PC-9 (cell line): ENCODE measurements around the gene PTGR1. TPM values are rescaled to one million over a fixed set of nuclear protein-coding genes. Genes with fewer than 3 reads are reported as not detected.

Source experiments
- BruUV-seq: library from RNA; stranded (reverse); fragments of 400-500 nt; replicated peaks from 2 replicates; lab custom pipeline; 2021; lab: Mats Ljungman, UMichigan
- CTCF ChIA-PET: fragments of 300-600 bp; sonication (Branson Sonifier 250); formaldehyde crosslinking; loops from one replicate; lab custom pipeline; 2022; ENCODE audit warnings: antibody characterized with exemption; lab: Charles Lee
- POLR2A ChIA-PET: fragments of 300-600 bp; sonication (Branson Sonifier 250); formaldehyde crosslinking; loops from one replicate; lab custom pipeline; 2022; ENCODE audit warnings: antibody characterized with exemption; ENCODE audit not compliant: unreplicated experiment; lab: Charles Lee
- DNase-seq, 2 experiments: peaks; one replicate each; pipeline versions ENCODE4 v3.0.0 to v3.0.0-alpha.2; 2015 to 2022; ENCODE audit warnings: mixed read lengths in 1 of 2
- H2AFZ ChIP-seq: fragments of 200-600 bp; sonication (generic); 2 replicates; pipeline ENCODE4 v1.8.1; 2017; ENCODE audit warnings: antibody characterized with exemption
- H3F3A ChIP-seq: fragments of 200-600 bp; sonication (generic); 2 replicates; pipeline ENCODE4 v1.8.1; 2017; ENCODE audit warnings: antibody characterized with exemption, mild to moderate bottlenecking, low read depth; ENCODE audit not compliant: insufficient read depth
- H3K27ac ChIP-seq: fragments of 200-600 bp; sonication (generic); 2 replicates; pipeline ENCODE4 v1.6.1; 2016; ENCODE audit warnings: mixed run types
- H3K27me3 ChIP-seq: fragments of 200-600 bp; sonication (generic); 2 replicates; pipeline ENCODE4 v1.6.1; 2016; ENCODE audit warnings: low read depth, mixed run types; ENCODE audit not compliant: insufficient read depth
- H3K36me3 ChIP-seq: fragments of 200-600 bp; sonication (generic); 2 replicates; pipeline ENCODE4 v1.6.1; 2016; ENCODE audit warnings: low read depth, mixed run types
- H3K4me1 ChIP-seq: fragments of 200-600 bp; sonication (generic); replicated peaks from 2 replicates; pipeline ENCODE4 v1.6.1; 2016; ENCODE audit warnings: mixed run types; ENCODE audit not compliant: insufficient read depth
- H3K4me2 ChIP-seq: fragments of 200-600 bp; sonication (generic); 2 replicates; pipeline ENCODE4 v1.6.1; 2017; ENCODE audit warnings: mixed run types
- H3K4me3 ChIP-seq: fragments of 200-600 bp; sonication (generic); 2 replicates; pipeline ENCODE4 v1.6.1; 2016; ENCODE audit warnings: mixed run types
- H3K79me2 ChIP-seq: fragments of 200-600 bp; sonication (generic); 2 replicates; pipeline ENCODE4 v1.6.1; 2017; ENCODE audit warnings: low read depth, mixed run types
- H3K9me2 ChIP-seq: fragments of 200-600 bp; sonication (generic); 2 replicates; pipeline ENCODE4 v1.8.1; 2017; ENCODE audit warnings: mild to moderate bottlenecking; ENCODE audit not compliant: insufficient read depth
- H3K9me3 ChIP-seq: fragments of 200-600 bp; sonication (generic); 2 replicates; pipeline ENCODE4 v1.8.1; 2016; ENCODE audit warnings: low read depth; ENCODE audit not compliant: insufficient read depth
- H4K20me1 ChIP-seq: fragments of 200-600 bp; sonication (generic); 2 replicates; pipeline ENCODE4 v1.8.1; 2017; ENCODE audit not compliant: insufficient read depth
- CTCF ChIP-seq: fragments of 200-600 bp; sonication (generic); conservative IDR thresholded peaks from 2 replicates; pipeline ENCODE4 v1.6.1; 2017; ENCODE audit warnings: mixed run types, antibody characterized with exemption, mild to moderate bottlenecking, moderate library complexity
- EZH2 ChIP-seq: fragments of 200-600 bp; sonication (generic); IDR thresholded peaks from 2 replicates; pipeline ENCODE4 v1.8.0; 2017; ENCODE audit warnings: antibody characterized with exemption, low read depth
- intact Hi-C: fragments of 100-400 bp; cut with micrococcal nuclease; formaldehyde crosslinking; loops from one replicate; pipeline ENCODE4 v1.10.0; 2022; ENCODE audit not compliant: unreplicated experiment
- total RNA-seq: library from RNA; stranded (reverse); gene quantifications from 2 replicates; pipeline ENCODE4 v1.2.3, GENCODE V29; 2021

The PTGR1 gene
- total RNA-seq, 1 experiment from 2014 or later = 635 TPM

GRCh38 chr9:111615928-111616327 lies 16.5 kb upstream of the PTGR1 start:
- POLR2A ChIA-PET = interaction anchor here (0.6 to 0.7 kb wide), 3 partner anchors 11 to 426 kb away, joined by 3 to 4 read pairs (median 3); partner anchors contain the start of gene DNAJC25
- TF ChIP-seq EZH2 (no peak), CTCF (no peak)
- Histone ChIP-seq H3K4me2 (no peak overlapping the region), H3K27ac (no peak overlapping the region), H3K4me3 (no peak overlapping the region), H3K27me3 (no peaks in the 10 kb centered on the region), H3F3A (peaks cover 10% of the 10 kb centered on the region; the same call in 1 of the 2 replicates), H3K9me2 (no peaks in the 10 kb centered on the region), H3K9me3 (no peaks in the 10 kb centered on the region), H2AFZ (no peak overlapping the region), H3K79me2 (no peaks in the 10 kb centered on the region), H3K36me3 (no peaks in the 10 kb centered on the region), H4K20me1 (no peaks in the 10 kb centered on the region), H3K4me1 (peaks cover 14% of the 10 kb centered on the region)
- CTCF ChIA-PET = interaction anchor here (0.6 kb wide), 1 partner anchor 260 kb away, joined by 3 read pairs; no protein-coding TSS in a partner anchor
- DNase-seq = no peak
- no TSS peak for BruUV-seq
- intact Hi-C loops = no loop called here

GRCh38 chr9:111613436-111614040 lies 14.1 kb upstream of the PTGR1 start:
- Histone ChIP-seq H3K27ac (no peak overlapping the region), H3K36me3 (no peaks in the 10 kb centered on the region), H4K20me1 (no peaks in the 10 kb centered on the region), H3K27me3 (no peaks in the 10 kb centered on the region), H3K4me1 (peaks cover 21% of the 10 kb centered on the region), H3K79me2 (no peaks in the 10 kb centered on the region), H2AFZ (no peak overlapping the region), H3K9me2 (no peaks in the 10 kb centered on the region), H3K4me2 (no peak overlapping the region), H3K9me3 (0 out of 2 replicates have a peak, but pooled peaks cover 5% of the 10 kb centered on the region), H3F3A (peaks cover 9% of the 10 kb centered on the region; the same call in 1 of the 2 replicates), H3K4me3 (no peak overlapping the region)
- no TSS peak for BruUV-seq
- no peak for DNase-seq
- intact Hi-C loops = no loop called here
- POLR2A ChIA-PET = no interaction called here
- no peak for TF ChIP-seq EZH2
- no peak for TF ChIP-seq CTCF
- CTCF ChIA-PET = no interaction called here

GRCh38 chr9:111610845-111611244 lies 11.4 kb upstream of the PTGR1 start:
- Histone ChIP-seq H3K27ac (peak overlapping the region; percentile 74), H3K4me1 (peaks cover 21% of the 10 kb centered on the region), H3K9me2 (no peaks in the 10 kb centered on the region), H3K4me3 (no peak overlapping the region), H3K9me3 (0 out of 2 replicates have a peak, but pooled peaks cover 5% of the 10 kb centered on the region), H2AFZ (peak overlapping the region; percentile 45), H3K27me3 (no peaks in the 10 kb centered on the region), H4K20me1 (no peaks in the 10 kb centered on the region), H3K4me2 (peak overlapping the region; percentile 45), H3F3A (peaks cover 9% of the 10 kb centered on the region; the same call in 1 of the 2 replicates), H3K36me3 (no peaks in the 10 kb centered on the region), H3K79me2 (no peaks in the 10 kb centered on the region)
- TF ChIP-seq CTCF = no peak
- no peak for TF ChIP-seq EZH2
- no TSS peak for BruUV-seq
- DNase-seq = peak in 1 of 2 experiments; percentile 88
- POLR2A ChIA-PET = interaction anchor here (0.6 to 0.7 kb wide), 2 partner anchors 20 to 27 kb away, joined by 7 to 21 read pairs; partner anchors contain the start of gene DNAJC25
- intact Hi-C loops = loop anchor here (1.0 kb wide), 1 partner anchor 10 kb away; no protein-coding TSS in a partner anchor
- CTCF ChIA-PET = interaction anchor here (0.5 to 0.7 kb wide), 3 partner anchors 12 to 949 kb away, joined by 3 to 11 read pairs (median 7); partner anchors contain the start of gene PTGR1
